HEK293 (cell line): ENCODE data around the gene TRIM62.

Experiments
- CTCF ChIA-PET: fragments of 350-600 bp; formaldehyde crosslinking; extraction: SDS; loops from one replicate; lab custom pipeline; 2021; ENCODE audit warnings: antibody characterized with exemption; lab: Yijun Ruan, JAX
- POLR2A ChIA-PET: fragments of 300-600 bp; formaldehyde crosslinking; extraction: SDS; loops from one replicate; lab custom pipeline; 2020; ENCODE audit warnings: antibody characterized with exemption, inconsistent platforms; lab: Yijun Ruan, JAX
- H3K27ac ChIP-seq: fragments of 200-500 bp; sonication (Bioruptor generic); 2 replicates; pipeline ENCODE4 v1.5.1; 2014; ENCODE audit warnings: low read depth, low read length, control low read depth, inconsistent platforms; ENCODE audit errors: extremely low read depth
- H3K36me3 ChIP-seq, 2 experiments: fragments of 200-500 bp in 1 of 2; sonication (Bioruptor generic) in 1 of 2; 1 replicate in 1 of 2; 2 replicates in 1 of 2; pipeline ENCODE4 v1.5.1; 2014 to 2017; ENCODE audit warnings: inconsistent platforms in 2 of 2, low read length in 2 of 2; ENCODE audit not compliant: control insufficient read depth in 2 of 2, insufficient read depth in 1 of 2
- H3K4me1 ChIP-seq: fragments of 200-500 bp; sonication (Bioruptor generic); 2 replicates; pipeline ENCODE4 v1.5.1; 2014; ENCODE audit warnings: mild to moderate bottlenecking, low read length, inconsistent platforms; ENCODE audit not compliant: control insufficient read depth, insufficient read depth
- H3K4me3 ChIP-seq: 2 replicates; pipeline ENCODE4 v1.5.1; 2011; ENCODE audit warnings: low read depth, mild to moderate bottlenecking, control low read depth, low read length, moderate library complexity
- H3K9me3 ChIP-seq: fragments of 200-500 bp; sonication (Bioruptor generic); 2 replicates; pipeline ENCODE4 v1.5.1; 2014; ENCODE audit warnings: low read depth, low read length, inconsistent platforms; ENCODE audit not compliant: control insufficient read depth, insufficient read depth
- GLIS1 ChIP-seq: fragments of 450-650 bp; formaldehyde crosslinking; IDR thresholded peaks from 2 replicates; pipeline ENCODE4 v1.5.1; 2016; ENCODE audit warnings: missing biosample characterization, missing genetic modification characterization
- SALL2 ChIP-seq: fragments of 450-650 bp; formaldehyde crosslinking; IDR thresholded peaks from 2 replicates; pipeline ENCODE4 v1.5.0; 2017; ENCODE audit warnings: missing biosample characterization, mild to moderate bottlenecking, missing genetic modification characterization, borderline replicate concordance
- SP2 ChIP-seq: fragments of 450-650 bp; formaldehyde crosslinking; IDR thresholded peaks from 2 replicates; pipeline ENCODE4 v1.5.1; 2016; ENCODE audit warnings: missing biosample characterization, missing genetic modification characterization
- ZBTB8A ChIP-seq: fragments of 450-650 bp; formaldehyde crosslinking; IDR thresholded peaks from 2 replicates; pipeline ENCODE4 v1.5.1; 2016; ENCODE audit warnings: missing biosample characterization, missing genetic modification characterization
- ZFP69B ChIP-seq: fragments of 450-650 bp; formaldehyde crosslinking; IDR thresholded peaks from 2 replicates; pipeline ENCODE4 v1.5.1; 2016; ENCODE audit warnings: missing biosample characterization, missing genetic modification characterization
- ZNF169 ChIP-seq: fragments of 450-650 bp; formaldehyde crosslinking; IDR thresholded peaks from 2 replicates; pipeline ENCODE4 v1.5.1; 2016; ENCODE audit warnings: missing biosample characterization, missing genetic modification characterization
- ZNF2 ChIP-seq: fragments of 450-650 bp; formaldehyde crosslinking; IDR thresholded peaks from 2 replicates; pipeline ENCODE4 v1.5.1; 2016; ENCODE audit warnings: missing biosample characterization, missing genetic modification characterization
- ZNF366 ChIP-seq: fragments of 450-650 bp; formaldehyde crosslinking; conservative IDR thresholded peaks from 2 replicates; pipeline ENCODE4 v1.5.1; 2016; ENCODE audit warnings: missing biosample characterization, missing genetic modification characterization
- ZNF747 ChIP-seq: fragments of 450-650 bp; formaldehyde crosslinking; IDR thresholded peaks from 2 replicates; pipeline ENCODE4 v1.5.1; 2016; ENCODE audit warnings: missing biosample characterization, missing genetic modification characterization
- ZNF768 ChIP-seq: fragments of 450-650 bp; formaldehyde crosslinking; IDR thresholded peaks from 2 replicates; pipeline ENCODE4 v1.5.1; 2018; ENCODE audit warnings: missing biosample characterization, mild to moderate bottlenecking, missing genetic modification characterization
- TF ChIP-seq, protein P1 (sequence below): fragments of 450-650 bp; formaldehyde crosslinking; IDR thresholded peaks from 2 replicates; pipeline ENCODE4 v1.5.1; 2016; ENCODE audit warnings: missing biosample characterization, missing genetic modification characterization
- TF ChIP-seq, protein P2 (sequence below): fragments of 450-650 bp; formaldehyde crosslinking; conservative IDR thresholded peaks from 2 replicates; pipeline ENCODE4 v1.5.1; 2016; ENCODE audit warnings: low read depth, missing biosample characterization, missing genetic modification characterization
- TF ChIP-seq, protein P3 (sequence below): fragments of 450-650 bp; formaldehyde crosslinking; IDR thresholded peaks from 2 replicates; pipeline ENCODE4 v1.5.1; 2017; ENCODE audit warnings: missing biosample characterization, missing genetic modification characterization
- TF ChIP-seq, protein P4 (sequence below): fragments of 450-650 bp; formaldehyde crosslinking; IDR thresholded peaks from 2 replicates; pipeline ENCODE4 v1.5.1; 2016; ENCODE audit warnings: missing biosample characterization, missing genetic modification characterization, borderline replicate concordance

TRIM62 gene

DNA sequence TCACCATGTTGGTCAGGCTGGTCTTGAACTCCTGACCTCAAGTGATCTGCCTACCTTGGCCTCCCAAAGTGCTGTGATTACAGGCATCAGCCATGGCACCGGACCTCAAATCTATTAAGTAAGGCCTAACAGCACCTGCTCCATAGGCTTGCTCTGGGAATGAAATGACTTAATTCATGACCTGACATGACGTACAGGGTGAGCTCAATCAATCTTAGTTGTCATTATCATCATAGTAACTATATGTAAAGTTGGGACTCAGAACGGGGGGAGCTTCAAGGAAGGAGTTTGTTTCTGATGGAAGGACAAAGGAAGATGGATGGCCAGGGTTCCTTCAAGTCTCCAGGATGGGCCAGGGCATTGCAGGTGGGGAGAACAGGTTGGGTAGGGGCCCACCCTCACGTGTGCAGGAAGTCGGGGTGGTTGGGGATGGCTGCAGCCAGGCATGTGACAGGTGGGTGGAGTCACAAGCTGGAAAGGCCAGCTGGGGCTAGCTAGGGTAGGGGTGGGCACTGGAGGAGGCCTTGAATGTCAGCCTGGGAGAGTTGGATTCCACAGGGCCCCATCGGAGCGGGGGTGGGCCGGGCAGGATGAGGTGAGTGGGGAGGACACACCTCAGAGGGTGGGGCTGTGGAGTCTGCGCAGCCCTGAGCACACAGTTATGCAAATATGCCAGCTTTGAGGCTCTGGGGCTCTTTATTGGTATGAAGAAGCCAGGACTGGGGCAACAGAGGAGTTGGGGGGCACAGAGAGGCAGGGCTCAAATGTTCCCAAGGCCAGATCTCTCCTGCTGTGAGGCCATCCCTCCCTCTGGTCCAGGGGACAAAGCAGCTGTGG, 9.6 kb downstream of the TRIM62 start:
- 0 out of 2 replicates have a peak, but pooled peaks have one; percentile 13 for TF ChIP-seq SALL2 (tag by site-specific recombination)
- peak; percentile 62; the same call in 1 of the 2 replicates for TF ChIP-seq ZFP69B
- TF ChIP-seq, protein P1, sequence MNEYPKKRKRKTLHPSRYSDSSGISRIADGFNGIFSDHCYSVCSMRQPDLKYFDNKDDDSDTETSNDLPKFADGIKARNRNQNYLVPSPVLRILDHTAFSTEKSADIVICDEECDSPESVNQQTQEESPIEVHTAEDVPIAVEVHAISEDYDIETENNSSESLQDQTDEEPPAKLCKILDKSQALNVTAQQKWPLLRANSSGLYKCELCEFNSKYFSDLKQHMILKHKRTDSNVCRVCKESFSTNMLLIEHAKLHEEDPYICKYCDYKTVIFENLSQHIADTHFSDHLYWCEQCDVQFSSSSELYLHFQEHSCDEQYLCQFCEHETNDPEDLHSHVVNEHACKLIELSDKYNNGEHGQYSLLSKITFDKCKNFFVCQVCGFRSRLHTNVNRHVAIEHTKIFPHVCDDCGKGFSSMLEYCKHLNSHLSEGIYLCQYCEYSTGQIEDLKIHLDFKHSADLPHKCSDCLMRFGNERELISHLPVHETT (tag by site-specific recombination): no peak
- TF ChIP-seq SP2 (tag by site-specific recombination): 0 out of 2 replicates have a peak, but pooled peaks have one; percentile 18
- H3K4me3 ChIP-seq: no peak overlapping the region
- ChIA-PET POLR2A (interaction anchor here (0.6 to 1.4 kb wide), 2 partner anchors 9 to 258 kb away, joined by 4 to 6 read pairs; no protein-coding TSS in a partner anchor), CTCF (interaction anchor here (0.6 to 0.7 kb wide), 2 partner anchors 31 to 379 kb away, joined by 3 to 5 read pairs; no protein-coding TSS in a partner anchor)
- H3K36me3 ChIP-seq: no peaks in the 10 kb centered on the region
- no peaks in the 10 kb centered on the region for H3K4me1 ChIP-seq
- H3K9me3 ChIP-seq: no peaks in the 10 kb centered on the region; the same call in 1 of the 2 replicates
- H3K27ac ChIP-seq: no peak overlapping the region

DNA sequence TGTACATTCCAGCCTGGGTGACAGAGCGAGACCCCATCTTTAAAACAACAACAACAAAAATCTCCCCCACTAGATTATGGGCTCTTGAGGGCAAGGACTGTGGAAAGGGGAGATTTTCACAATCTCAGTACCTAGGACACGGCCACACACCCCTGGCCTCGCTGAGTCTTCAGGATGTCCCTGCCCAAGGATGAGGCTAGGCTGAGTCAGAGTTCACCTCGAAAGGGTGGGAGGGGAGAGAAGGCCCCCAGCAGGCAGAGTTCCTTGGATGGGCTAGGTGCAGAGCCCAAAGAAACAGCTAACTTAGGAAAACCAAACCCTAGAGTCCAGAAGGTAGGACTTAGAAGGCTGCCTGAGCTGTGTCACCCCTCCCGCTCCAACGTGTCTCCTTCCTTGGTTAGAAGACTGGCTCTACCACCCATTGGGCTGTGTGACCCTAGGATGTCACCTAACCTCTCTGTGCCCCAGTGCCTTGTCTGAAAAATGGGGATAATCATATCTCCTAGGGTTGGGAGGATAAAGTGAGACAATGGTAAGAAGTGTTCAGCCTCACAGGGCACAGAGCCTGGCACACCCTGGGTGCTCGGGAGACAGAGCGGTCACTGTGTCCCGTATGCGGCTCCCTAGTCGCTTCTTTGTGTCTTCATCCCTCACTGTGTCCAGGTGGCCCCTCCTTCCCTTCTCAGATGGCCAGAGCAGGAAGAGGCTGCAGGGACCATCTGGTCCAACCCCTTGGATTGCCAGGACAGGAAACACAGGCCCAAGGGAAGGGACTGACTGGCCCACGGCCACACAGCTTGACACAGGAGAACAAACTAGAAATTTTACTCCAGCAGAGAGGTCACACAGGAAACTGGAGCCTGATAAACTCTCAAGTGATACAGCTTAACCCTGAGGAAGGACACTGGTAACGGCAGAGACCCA, 11.2 kb downstream of the TRIM62 start:
- H3K9me3 ChIP-seq: no peaks in the 10 kb centered on the region; the same call in 1 of the 2 replicates
- no peak overlapping the region for H3K4me3 ChIP-seq
- POLR2A ChIA-PET: no interaction called here
- H3K36me3 ChIP-seq: no peaks in the 10 kb centered on the region
- CTCF ChIA-PET: interaction anchor here (0.6 kb wide), 1 partner anchor 77 kb away, joined by 3 read pairs; no protein-coding TSS in a partner anchor
- H3K4me1 ChIP-seq: no peaks in the 10 kb centered on the region
- no peak overlapping the region for H3K27ac ChIP-seq
- TF ChIP-seq, protein P2, sequence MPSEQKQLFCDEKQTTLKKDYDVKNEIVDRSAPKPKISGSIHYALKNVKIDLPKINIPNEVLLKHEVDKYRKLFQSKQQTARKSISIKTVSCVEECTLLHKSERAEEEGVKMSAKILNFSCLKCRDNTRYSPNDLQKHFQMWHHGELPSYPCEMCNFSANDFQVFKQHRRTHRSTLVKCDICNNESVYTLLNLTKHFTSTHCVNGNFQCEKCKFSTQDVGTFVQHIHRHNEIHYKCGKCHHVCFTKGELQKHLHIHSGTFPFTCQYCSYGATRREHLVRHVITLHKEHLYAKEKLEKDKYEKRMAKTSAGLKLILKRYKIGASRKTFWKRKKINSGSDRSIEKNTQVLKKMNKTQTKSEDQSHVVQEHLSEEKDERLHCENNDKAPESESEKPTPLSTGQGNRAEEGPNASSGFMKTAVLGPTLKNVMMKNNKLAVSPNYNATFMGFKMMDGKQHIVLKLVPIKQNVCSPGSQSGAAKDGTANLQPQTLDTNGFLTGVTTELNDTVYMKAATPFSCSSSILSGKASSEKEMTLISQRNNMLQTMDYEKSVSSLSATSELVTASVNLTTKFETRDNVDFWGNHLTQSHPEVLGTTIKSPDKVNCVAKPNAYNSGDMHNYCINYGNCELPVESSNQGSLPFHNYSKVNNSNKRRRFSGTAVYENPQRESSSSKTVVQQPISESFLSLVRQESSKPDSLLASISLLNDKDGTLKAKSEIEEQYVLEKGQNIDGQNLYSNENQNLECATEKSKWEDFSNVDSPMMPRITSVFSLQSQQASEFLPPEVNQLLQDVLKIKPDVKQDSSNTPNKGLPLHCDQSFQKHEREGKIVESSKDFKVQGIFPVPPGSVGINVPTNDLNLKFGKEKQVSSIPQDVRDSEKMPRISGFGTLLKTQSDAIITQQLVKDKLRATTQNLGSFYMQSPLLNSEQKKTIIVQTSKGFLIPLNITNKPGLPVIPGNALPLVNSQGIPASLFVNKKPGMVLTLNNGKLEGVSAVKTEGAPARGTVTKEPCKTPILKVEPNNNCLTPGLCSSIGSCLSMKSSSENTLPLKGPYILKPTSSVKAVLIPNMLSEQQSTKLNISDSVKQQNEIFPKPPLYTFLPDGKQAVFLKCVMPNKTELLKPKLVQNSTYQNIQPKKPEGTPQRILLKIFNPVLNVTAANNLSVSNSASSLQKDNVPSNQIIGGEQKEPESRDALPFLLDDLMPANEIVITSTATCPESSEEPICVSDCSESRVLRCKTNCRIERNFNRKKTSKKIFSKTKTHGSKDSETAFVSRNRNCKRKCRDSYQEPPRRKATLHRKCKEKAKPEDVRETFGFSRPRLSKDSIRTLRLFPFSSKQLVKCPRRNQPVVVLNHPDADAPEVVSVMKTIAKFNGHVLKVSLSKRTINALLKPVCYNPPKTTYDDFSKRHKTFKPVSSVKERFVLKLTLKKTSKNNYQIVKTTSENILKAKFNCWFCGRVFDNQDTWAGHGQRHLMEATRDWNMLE (tag by site-specific recombination): no peak
- TF ChIP-seq, protein P3, sequence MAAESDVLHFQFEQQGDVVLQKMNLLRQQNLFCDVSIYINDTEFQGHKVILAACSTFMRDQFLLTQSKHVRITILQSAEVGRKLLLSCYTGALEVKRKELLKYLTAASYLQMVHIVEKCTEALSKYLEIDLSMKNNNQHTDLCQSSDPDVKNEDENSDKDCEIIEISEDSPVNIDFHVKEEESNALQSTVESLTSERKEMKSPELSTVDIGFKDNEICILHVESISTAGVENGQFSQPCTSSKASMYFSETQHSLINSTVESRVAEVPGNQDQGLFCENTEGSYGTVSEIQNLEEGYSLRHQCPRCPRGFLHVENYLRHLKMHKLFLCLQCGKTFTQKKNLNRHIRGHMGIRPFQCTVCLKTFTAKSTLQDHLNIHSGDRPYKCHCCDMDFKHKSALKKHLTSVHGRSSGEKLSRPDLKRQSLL (tag by site-specific recombination): no peak
- TF ChIP-seq ZNF747 (tag by site-specific recombination) (no peak), SP2 (tag by site-specific recombination) (no peak), GLIS1 (no peak), ZBTB8A (tag by site-specific recombination) (no peak), ZNF2 (no peak), ZNF169 (tag by site-specific recombination) (no peak), ZNF768 (0 out of 2 replicates have a peak, but pooled peaks have one; percentile 63), ZNF366 (tag by site-specific recombination) (no peak)
- TF ChIP-seq, protein P1 (tag by site-specific recombination): no peak
- TF ChIP-seq, protein P4, sequence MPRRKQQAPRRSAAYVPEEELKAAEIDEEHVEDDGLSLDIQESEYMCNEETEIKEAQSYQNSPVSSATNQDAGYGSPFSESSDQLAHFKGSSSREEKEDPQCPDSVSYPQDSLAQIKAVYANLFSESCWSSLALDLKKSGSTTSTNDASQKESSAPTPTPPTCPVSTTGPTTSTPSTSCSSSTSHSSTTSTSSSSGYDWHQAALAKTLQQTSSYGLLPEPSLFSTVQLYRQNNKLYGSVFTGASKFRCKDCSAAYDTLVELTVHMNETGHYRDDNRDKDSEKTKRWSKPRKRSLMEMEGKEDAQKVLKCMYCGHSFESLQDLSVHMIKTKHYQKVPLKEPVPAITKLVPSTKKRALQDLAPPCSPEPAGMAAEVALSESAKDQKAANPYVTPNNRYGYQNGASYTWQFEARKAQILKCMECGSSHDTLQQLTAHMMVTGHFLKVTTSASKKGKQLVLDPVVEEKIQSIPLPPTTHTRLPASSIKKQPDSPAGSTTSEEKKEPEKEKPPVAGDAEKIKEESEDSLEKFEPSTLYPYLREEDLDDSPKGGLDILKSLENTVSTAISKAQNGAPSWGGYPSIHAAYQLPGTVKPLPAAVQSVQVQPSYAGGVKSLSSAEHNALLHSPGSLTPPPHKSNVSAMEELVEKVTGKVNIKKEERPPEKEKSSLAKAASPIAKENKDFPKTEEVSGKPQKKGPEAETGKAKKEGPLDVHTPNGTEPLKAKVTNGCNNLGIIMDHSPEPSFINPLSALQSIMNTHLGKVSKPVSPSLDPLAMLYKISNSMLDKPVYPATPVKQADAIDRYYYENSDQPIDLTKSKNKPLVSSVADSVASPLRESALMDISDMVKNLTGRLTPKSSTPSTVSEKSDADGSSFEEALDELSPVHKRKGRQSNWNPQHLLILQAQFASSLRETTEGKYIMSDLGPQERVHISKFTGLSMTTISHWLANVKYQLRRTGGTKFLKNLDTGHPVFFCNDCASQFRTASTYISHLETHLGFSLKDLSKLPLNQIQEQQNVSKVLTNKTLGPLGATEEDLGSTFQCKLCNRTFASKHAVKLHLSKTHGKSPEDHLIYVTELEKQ (tag by site-specific recombination): no peak
